HFF-Myc (cell line): ENCODE measurements around the gene OOSP2.

ENCODE experiments used
- DNase-seq: peaks from one replicate; pipeline ENCODE4 v3.0.0-alpha.2; 2011; ENCODE audit warnings: low read depth; ENCODE audit errors: extremely low read depth
- H3K4me3 ChIP-seq: replicated peaks from 2 replicates; pipeline ENCODE4 v1.5.1; 2011; ENCODE audit warnings: low read depth, mild to moderate bottlenecking, control low read depth, low read length
- TF ChIP-seq, protein P1 (sequence below): IDR thresholded peaks from 2 replicates; pipeline ENCODE4 v1.5.1; 2012; ENCODE audit warnings: mild to moderate bottlenecking, low read depth, low read length, control low read depth; ENCODE audit errors: missing control alignments

OOSP2 gene

DNA sequence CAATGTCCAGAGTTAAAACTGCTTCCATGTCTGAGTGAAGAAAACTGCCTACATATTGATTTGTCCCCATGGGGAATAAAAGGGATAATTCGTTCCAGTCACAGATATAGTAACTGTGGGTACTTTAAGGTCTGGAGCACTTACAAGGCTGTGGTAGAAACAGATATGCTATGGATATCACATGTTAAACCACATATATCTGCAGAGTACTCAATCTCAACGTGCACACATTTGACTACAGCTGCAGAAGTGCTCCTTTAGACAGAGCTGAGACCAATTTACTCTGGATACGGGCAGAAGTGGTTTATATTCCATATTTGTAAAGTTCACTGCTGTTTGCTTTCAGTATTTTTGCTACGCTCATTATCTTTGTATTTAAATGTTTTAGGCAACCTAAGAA lies 38.5 kb downstream of the OOSP2 start:
- no peak for DNase-seq
- TF ChIP-seq, protein P1, sequence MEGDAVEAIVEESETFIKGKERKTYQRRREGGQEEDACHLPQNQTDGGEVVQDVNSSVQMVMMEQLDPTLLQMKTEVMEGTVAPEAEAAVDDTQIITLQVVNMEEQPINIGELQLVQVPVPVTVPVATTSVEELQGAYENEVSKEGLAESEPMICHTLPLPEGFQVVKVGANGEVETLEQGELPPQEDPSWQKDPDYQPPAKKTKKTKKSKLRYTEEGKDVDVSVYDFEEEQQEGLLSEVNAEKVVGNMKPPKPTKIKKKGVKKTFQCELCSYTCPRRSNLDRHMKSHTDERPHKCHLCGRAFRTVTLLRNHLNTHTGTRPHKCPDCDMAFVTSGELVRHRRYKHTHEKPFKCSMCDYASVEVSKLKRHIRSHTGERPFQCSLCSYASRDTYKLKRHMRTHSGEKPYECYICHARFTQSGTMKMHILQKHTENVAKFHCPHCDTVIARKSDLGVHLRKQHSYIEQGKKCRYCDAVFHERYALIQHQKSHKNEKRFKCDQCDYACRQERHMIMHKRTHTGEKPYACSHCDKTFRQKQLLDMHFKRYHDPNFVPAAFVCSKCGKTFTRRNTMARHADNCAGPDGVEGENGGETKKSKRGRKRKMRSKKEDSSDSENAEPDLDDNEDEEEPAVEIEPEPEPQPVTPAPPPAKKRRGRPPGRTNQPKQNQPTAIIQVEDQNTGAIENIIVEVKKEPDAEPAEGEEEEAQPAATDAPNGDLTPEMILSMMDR, result no peak
- no peak overlapping the region for H3K4me3 ChIP-seq

DNA sequence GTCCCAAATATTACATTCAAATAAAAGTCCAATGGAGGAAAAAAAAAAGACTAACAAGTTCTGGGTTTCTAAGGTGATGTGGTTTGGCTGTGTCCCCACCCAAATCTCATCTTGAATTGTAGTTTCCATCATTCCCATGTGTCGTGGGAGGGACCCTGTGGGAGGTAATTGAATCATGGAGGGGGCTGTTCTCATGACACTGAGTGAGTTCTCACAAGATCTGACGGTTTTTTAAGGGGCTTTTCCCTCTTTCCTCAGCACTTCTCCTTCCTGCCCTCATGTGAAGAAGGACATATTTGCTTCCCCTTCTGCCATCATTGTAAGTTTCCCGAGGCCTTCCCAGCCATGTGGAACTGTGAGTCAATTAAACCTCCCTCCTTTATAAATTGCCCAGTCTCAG lies 40.3 kb downstream of the OOSP2 start:
- H3K4me3 ChIP-seq, result no peak overlapping the region
- TF ChIP-seq, protein P1, result no peak
- DNase-seq, result no peak

DNA sequence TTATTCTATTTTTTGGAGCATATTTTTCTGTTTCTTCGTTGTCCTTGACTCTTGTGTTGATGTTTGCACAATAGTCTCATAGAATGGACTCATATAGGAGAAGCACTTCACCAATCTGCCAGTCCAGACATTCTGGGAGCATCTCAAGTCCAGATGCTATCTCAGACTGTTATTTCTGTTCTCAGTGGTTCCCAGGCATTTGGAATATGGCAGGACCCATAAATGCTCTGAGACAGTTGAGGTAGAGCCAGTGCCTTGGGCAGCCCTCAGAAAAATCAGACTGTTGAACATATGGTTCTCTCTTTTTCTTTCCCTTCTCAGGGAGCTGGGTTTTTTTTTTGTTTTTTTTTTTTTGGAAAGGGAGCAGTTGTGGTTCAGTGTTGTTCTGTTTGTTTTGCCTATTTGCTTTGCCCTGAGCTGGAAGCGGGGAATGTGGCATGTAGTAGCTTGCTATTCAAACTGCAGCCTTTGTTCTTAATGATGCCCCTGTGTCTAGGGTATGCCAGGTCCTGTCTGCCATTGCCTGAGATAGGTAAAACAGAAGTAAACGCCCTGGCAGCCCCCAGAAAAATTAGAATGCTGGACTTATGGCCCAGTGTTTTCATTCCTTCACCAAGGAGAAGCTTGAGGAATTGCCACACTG lies 44.5 kb downstream of the OOSP2 start:
- DNase-seq, result no peak
- TF ChIP-seq, protein P1, result no peak
- no peak overlapping the region for H3K4me3 ChIP-seq

DNA sequence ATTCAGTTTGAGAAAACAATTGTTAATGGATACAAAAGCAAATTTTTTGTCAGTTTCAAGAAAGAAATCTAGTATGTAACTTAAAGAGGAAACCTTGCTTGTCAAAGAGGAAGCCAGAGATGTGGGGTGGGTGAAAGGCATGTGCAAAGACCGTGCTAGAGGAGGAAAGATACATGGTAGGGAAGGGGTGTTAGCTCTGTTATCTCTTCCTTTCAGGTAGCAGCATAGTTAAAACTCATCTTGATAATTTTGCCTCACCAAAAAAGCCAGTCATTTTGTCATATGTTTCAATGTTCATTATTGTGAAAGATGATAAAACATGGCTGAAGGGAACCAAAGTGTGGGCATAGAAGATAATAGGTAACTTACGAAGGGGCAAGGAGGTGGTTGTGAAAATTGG lies 45.7 kb downstream of the OOSP2 start:
- TF ChIP-seq, protein P1, result no peak
- no peak overlapping the region for H3K4me3 ChIP-seq
- DNase-seq, result no peak

DNA sequence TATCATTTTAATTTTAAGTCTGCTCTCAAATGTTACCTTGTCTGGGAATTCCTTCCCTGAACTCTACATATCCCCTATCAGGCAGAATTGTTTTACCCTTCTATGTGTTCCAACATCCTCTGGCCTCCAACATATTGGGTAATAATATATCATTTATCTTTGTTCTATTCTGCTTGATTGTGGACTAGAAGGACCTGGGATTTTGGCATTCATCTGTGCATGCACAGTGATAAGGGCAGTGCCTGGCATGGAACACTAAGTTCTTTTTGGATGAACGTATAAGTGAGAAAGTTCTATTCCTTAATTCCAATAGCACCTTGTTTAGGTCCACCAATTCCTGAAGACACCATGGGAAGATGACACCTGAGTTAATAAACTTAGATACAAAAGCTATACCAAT lies 47.0 kb downstream of the OOSP2 start:
- TF ChIP-seq, protein P1, result no peak
- DNase-seq, result no peak
- H3K4me3 ChIP-seq, result no peak overlapping the region

DNA sequence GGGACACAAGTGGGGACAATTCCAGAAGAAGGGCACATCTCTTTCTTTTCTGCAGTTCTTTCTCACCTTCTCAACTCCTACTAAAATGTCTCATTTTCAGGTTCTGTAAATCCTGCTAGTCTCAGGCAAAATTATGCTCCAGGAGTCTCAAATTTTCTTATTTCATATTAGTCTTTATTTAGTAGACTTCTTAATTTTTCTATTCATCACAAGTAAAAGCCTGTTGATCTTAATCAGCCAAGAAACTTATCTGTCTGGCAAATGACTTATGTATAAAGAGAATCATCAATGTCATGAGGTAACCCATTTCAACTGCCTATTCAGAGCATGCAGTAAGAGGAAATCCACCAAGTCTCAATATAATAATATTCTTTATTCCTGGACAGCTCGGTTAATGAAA lies 48.2 kb downstream of the OOSP2 start, which contains the start of gene MS4A2:
MS4A2 (plus strand) TSS at position 301 of the 400 bp plus-strand sequence. CDS start 102 bp downstream, outside the sequence.
- DNase-seq, result no peak
- no peak within 1 kb of the TSS for H3K4me3 ChIP-seq
- TF ChIP-seq, protein P1, result no peak

DNA sequence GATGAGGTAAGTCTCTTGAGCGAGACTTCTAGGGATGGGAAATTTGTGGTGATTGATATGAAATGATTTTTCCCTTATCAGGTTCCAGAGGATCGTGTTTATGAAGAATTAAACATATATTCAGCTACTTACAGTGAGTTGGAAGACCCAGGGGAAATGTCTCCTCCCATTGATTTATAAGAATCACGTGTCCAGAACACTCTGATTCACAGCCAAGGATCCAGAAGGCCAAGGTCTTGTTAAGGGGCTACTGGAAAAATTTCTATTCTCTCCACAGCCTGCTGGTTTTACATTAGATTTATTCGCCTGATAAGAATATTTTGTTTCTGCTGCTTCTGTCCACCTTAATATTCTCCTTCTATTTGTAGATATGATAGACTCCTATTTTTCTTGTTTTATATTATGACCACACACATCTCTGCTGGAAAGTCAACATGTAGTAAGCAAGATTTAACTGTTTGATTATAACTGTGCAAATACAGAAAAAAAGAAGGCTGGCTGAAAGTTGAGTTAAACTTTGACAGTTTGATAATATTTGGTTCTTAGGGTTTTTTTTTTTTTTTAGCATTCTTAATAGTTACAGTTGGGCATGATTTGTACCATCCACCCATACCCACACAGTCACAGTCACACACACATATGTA lies 55.4 kb downstream of the OOSP2 start:
- no peak for DNase-seq
- TF ChIP-seq, protein P1, result no peak
- no peak overlapping the region for H3K4me3 ChIP-seq
